GM13977 (cell line): ENCODE results near the gene TMEM181.

ENCODE experiments used
- DNase-seq: peaks from one replicate; pipeline ENCODE4 v3.0.0; 2012; ENCODE audit warnings: low spot score
- CTCF ChIP-seq: IDR thresholded peaks from 2 replicates; pipeline ENCODE4 v1.5.1; 2012; ENCODE audit warnings: mild to moderate bottlenecking, control low read depth; ENCODE audit not compliant: insufficient read depth; ENCODE audit errors: extremely low read depth, missing control alignments
- in situ Hi-C: fragments of 300-500 bp; cut with MboI; formaldehyde crosslinking; loops from one replicate; pipeline ENCODE4 v1.12.0; 2022; ENCODE audit warnings: low sequenced_read_pairs, low pct_unique_long_range_greater_than_20kb, mixed read lengths, inconsistent platforms; ENCODE audit not compliant: unreplicated experiment

TMEM181 gene

GRCh38 chr6:158574800-158575199, 14.9 kb downstream of the TMEM181 start:
- TF ChIP-seq CTCF: no peak
- in situ Hi-C loops: no loop called here
- no peak for DNase-seq

GRCh38 chr6:158575550-158575949, 15.7 kb downstream of the TMEM181 start:
- no peak for DNase-seq
- TF ChIP-seq CTCF: no peak

GRCh38 chr6:158584236-158584651, 24.4 kb downstream of the TMEM181 start:
- in situ Hi-C loops: no loop called here
- DNase-seq: no peak
- no peak for TF ChIP-seq CTCF

More at GRCh38 chr6:158575550-158575949, 15.7 kb downstream of the TMEM181 start:
- in situ Hi-C loops: no loop called here

- no peak for DNase-seq
- in situ Hi-C loops: no loop called here
- TF ChIP-seq CTCF: no peak
Observed at GRCh38 chr6:158586652-158587051, 26.8 kb downstream of the TMEM181 start.

- in situ Hi-C loops: no loop called here
Observed at GRCh38 chr6:158589366-158589765, 29.5 kb downstream of the TMEM181 start.

GRCh38 chr6:158591134-158591809, 31.4 kb downstream of the TMEM181 start:
- no peak for DNase-seq
- in situ Hi-C loops: no loop called here
- TF ChIP-seq CTCF: no peak

More at GRCh38 chr6:158589366-158589765, 29.5 kb downstream of the TMEM181 start:
- no peak for TF ChIP-seq CTCF
- no peak for DNase-seq
